GM19395 (cell line): ENCODE measurements around the gene F2.

ENCODE experiments used
- ATAC-seq: cut with Tn5 transposase; IDR thresholded peaks from one replicate; pipeline ENCODE4 v1.9.1; 2021; ENCODE audit warnings: mild to moderate bottlenecking, moderate library complexity; ENCODE audit not compliant: unreplicated experiment

F2 gene

DNA sequence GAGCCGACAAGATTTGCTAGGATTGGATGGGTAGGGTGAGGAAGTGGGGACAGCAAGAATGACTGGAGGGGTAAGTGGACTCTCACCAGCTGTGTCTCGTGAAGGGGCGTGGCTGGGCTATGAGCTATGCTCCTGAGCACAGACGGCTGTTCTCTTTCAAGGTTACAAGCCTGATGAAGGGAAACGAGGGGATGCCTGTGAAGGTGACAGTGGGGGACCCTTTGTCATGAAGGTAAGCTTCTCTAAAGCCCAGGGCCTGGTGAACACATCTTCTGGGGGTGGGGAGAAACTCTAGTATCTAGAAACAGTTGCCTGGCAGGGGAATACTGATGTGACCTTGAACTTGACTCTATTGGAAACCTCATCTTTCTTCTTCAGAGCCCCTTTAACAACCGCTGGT, 19.9 kb downstream of the F2 start:
- no peak for ATAC-seq

DNA sequence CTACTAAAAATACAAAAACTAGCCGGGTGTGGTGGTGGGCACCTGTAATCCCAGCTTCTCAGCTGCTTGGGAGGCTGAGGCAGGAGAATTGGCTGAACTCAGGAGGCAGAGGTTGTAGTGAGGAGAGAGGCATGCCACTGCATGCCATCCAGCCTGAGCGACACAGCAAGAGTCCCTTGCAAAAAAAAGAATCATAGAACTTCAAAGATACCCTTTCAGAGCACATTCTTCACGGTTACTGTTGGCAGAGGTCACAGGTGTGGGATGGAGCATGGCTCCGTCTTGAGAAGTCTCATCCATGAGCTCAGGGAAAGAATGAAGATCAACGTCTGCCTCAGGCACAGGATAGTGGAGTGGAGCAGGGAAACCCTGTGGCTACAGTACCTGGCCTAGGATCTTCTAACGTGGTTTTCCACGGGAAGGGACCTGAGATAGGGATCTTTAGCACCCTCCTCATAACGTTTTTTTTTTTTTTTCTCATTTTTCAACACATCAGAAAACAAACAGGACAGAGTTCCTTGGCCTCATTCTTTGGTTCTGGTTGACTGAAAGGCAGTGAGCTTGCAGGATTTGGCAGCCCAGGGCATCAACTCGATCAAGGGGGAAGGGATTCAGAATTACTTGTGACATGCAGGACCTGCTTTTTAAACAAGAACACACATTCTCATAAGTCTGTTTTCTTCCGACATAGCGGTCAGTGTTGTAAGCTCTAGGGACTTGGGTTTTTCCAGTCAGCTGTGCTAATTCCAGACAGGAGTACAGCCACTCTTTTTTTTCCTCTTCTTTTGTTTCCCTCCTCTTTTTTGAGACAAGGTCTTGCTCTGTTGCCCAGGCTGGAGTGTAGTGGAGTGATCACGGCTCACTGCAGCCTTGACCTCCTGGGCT, 22.8 kb downstream of the F2 start:
- no peak for ATAC-seq

DNA sequence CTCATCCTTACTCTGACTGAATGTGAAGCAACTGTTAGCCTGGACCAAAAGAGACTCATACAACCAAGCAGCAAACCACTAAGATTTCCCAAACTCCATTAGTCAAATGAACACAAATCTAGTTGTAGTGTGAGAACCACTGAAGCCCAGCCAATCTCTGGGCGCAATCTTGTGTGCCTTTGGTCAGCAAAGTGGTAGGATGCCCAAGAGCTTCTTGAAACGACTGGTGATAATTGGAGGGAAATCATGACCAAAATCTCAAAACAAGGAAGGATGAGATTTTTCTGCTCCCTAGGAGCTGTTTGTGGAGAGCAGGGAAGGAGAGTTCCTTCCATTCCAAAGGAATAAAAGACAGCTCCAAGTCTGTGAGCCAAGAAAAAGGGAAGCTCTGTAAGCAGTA, 24.0 kb downstream of the F2 start:
- ATAC-seq = no peak

DNA sequence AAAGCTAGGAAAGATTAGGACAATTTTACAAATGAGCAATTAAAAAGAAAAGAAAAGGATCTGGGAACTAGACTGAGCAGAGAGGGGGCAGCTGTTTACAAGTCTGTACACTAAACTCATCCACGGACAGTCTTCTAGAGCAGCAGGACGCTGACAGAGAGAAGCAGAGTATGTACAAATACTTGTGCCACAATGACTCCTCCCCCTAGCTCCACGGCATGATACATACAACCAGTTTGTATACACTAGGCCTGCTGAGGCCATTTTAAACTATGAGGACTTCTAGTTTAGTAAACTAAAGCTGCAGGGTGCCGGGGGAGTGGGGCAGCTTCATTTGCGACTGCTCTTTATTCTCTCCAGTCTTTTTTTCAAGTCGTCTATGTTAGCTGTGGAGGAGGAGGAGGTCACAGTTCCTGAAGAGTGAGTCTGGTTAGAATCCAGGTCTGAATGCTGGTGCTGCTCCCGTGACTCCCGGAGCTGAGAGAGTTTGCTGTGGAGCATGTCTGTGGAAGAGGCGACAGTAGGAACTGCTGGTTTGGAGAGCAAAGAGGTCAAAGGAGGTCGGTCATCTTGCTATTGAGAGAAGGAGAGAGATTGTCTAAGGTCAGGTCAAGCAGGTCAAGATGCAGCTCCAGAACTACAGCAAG, 24.8 kb downstream of the F2 start:
- ATAC-seq = no peak

DNA sequence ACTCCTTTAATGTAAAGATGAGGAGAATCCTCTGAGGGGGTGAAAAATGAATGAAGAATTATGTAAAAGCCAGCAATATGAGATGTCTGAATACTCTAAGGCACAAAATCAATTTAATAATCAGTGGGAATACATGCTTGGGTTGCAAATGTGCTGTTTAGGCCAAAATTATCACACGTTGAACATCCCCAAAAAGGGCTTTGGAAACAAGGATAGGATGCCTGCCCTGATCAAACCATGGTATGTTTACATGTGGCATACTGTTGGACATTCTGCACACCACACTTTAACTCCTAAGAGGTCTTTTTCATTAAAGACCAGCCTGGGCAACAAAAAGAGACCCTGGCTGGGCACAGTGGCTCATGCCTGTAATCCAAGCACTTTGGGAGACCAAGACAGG, 26.3 kb downstream of the F2 start:
- no peak for ATAC-seq

DNA sequence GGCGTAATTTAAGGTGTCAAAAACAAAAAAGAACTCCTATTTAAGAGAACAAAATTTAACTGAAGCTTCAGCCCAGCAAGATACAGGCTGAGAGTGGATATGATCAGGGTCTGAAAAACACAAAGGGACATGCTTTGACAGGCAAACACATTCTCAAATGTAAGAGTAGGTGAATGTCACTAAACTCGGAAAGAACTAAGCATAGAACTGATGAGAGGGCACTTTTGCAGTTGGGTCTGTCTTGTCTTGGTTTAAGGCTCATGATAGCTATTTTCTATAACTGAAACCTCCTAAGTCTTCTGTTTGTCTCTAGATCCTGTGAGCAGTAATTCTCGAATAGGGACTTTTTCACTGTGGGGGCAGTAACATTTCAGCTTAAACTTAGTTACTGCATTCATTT, 27.0 kb downstream of the F2 start:
- ATAC-seq = no peak

DNA sequence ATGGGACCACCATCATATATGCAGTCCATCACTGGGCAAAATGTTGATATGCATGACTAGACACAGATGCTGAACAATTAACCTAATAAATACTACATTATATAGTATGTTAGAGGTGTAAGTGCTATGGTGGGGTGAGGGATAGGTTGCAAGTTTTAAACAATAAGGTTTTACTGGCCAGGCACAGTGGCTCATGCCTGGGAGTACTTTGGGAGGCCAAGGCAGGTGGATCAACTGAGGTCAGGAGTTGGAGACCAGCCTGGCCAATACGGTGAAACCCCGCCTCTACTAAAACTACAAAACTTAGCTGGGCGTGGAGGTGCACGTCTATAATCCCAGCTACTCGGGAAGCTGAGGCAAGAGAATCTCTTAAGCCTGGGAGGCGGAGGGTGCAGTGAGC, 28.1 kb downstream of the F2 start:
- no peak for ATAC-seq

DNA sequence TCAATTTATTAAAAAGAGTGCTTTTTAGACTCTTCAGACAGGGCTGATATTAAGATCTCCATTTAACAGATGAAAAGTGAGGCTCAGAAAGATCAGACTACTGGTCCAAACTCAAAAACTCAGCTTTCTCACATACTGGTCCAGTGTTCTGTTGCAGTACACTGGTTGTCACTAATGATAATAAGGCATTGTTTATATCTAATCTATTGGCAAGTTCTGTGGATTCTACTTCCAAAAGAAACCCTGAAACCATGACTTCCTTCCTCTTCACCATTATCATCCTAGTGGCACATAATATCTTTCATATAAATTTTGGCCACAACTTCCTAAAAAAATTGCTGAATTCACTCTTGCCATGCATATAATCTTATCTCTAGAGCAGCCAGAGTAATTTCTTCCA, 36.9 kb downstream of the F2 start:
- no peak for ATAC-seq

DNA sequence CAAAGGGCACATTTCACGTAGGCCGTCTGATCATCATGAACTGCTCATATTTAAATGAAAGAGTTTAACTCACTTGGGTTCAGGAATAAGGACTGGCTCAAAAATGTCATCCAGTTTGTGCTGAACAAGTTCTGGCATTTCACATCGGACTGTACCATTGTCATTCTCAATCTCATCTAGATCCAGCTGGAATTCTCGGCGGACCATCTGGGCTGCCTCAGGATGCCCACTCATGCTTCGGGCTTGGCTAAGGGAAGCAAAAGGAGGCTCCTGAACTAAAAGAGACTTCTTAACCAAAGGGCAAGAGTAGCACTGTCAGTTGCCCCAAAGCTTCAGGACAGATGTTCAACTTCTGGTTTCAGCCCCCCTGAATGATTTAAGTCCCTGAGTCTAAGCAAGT, 40.2 kb downstream of the F2 start:
- no peak for ATAC-seq

DNA sequence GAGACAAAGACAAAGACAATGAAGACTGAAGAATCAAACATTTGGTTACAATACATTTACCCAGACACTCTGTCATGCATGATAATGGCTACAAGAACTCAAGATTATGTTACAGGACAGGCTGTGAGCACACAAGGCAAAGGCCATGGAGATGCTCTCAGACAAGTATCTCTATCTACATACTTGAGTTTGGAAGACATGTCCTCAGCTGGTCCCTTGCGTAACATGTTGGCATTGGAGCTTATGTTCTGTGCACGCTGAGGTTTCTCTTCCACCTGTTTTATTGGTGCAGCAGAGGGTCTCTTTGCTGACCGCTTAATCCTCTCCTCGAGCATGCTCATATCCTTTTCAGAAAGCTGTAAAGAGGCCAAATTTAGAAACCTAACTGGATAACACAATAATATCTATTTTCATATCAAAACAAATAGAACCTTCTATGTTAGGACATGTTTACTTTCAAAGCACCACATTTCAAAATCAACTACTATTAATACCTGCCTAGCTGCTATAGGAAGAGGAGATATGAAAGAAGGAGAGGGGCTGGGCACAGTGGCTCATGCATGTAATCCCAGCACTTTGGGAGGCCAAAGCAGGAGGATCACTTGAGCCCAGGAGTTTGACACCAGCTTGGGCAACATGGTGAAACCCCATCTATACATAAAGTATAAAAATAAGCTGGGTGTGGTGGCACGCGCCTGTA, 41.6 kb downstream of the F2 start:
- no peak for ATAC-seq

DNA sequence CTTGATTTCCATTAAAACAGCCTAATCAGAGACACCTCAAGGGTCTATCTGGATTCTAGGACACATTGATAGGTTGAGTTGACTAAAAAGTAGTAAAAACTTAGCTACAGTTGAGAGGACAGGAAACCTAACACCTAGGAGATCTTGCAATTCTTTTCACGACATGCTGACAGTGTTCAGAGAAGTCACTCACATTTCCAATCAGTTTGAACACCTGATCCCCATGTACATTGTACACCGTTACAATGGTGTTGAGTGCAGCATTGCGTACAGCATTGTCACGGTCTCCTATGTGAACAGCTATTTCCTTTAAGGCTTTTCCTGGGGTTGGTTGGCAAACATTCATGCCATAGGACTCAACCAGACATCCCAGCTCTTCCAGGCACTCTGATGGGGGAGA, 42.8 kb downstream of the F2 start:
- no peak for ATAC-seq

DNA sequence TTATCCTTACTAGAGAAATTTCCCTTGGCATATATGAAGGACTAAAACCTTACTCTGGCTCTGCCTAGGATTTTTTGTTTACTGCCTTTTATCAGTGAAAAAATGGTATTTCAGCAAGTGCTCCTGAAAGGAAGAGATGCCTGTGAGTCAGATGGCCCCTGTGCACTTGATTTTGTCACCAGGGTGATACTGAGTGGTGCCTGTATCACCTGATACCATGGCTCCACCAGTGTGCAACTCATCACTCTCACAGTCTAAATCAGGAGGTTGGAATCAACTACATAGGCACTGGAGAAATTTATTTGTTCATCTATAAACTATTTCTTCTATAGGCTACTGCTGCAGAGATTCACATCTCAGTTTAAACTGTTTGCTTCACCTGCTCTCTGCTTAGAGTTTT, 43.2 kb downstream of the F2 start:
- no peak for ATAC-seq

DNA sequence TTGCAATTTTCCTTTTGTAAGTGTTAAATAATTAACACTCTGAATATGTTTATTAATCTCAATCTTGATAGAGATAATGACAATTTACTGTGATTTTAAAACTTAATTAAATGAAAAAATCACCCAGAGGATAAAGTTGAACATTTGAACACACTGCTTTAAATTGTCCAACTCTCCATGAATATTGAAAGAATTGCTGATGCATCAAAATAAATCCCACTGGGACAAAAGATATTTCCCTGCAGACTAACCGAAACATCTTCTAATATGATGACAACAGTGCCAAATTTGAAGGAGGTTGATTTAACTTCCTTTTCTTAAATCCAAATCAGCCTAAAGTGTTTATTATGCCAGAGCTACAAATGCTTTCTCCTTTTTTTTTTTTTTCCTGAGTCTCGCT, 47.6 kb downstream of the F2 start:
- no peak for ATAC-seq

DNA sequence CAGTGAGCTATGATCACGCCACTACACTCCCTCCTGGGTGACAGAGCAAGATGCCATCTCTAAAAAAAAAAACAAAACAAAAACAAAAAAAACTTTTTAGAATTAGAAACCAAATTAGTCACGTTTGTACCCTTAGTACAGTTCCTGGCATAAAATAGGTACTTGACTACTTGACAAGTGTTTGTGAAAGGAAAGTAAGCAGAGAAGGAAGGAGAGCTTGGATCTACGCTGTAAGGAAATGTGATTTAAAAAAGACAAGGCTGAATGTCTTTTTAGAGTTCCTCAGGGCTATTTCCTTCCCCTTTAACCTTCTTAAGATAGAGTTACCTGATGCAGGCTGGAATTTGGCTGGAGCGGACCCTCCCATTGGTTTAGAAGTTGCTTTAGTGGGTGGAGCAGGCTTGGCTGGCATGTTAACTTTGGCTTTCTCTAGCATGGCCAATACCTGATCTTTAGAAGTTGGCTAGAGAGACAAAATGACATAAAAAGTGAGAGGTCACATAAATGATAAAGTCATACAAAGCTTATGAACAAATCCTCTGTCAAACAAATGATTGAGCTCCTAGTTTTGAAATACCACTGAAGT, 50.7 kb downstream of the F2 start:
- ATAC-seq = no peak

DNA sequence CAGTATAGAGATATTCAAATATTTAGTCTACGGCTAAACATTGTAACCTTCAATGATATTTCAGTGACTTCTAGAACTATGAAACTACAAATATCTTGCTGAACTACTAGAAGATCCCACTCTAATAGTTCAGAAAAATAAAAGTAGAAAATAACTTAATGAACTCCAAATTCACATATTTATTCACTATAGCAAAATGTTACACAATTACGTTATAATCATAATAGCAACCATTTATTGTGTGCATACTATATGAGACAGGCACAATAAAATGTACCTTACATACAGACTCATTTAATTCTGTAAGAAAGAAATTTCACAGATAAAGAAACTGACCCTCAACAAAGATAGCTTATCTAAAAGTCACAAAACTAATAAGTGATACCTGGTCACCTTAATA, 57.9 kb downstream of the F2 start:
- no peak for ATAC-seq

DNA sequence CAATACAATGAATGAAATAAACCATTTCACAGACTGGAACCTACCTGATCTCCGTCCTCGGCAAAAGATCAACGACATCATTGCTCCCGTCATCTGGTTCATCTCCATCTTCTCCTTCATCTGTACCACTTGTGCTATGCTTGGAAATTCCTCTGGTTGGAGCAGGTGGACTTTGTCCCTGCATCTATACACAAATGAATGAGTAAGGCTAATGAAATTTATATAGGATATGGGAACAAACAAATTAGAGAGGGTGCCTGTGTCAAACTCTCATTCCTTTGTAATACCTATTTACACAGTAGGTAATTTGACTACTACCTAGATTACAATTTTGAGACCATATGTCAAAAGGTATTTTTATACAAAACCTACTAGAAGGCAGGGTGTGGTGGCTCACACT, 59.4 kb downstream of the F2 start:
- no peak for ATAC-seq
